Esophagus muscularis mucosa (tissue), 3 donors: Measurements from ENCODE around the gene JPH4.

Experiments
- CTCF ChIP-seq, 3 experiments: fragments of 200-600 bp in 2 of 3; fragments of 450-650 bp in 1 of 3; sonication (generic) in 2 of 3; IDR thresholded peaks; one replicate each; pipeline ENCODE4 v1.5.1; 2017 to 2019; ENCODE audit warnings: antibody characterized with exemption in 3 of 3, mild to moderate bottlenecking in 2 of 3, moderate library complexity in 1 of 3
- EP300 ChIP-seq: sonication (generic); formaldehyde crosslinking; IDR thresholded peaks from one replicate; pipeline ENCODE4 v1.6.1; 2017; ENCODE audit warnings: antibody characterized with exemption

GRCh38 chr14:23542261-23542660, 36.3 kb downstream of the JPH4 start:
- TF ChIP-seq CTCF (IDR thresholded peaks at IDR 0.05) (no peak), EP300 (no peak)
